GM12874 (cell line): ENCODE results near the gene NBDY.

Experiments used
- TF ChIP-seq, protein P1 (sequence below): IDR thresholded peaks from 2 replicates; pipeline ENCODE4 v1.5.1; 2011; ENCODE audit warnings: low read depth, mild to moderate bottlenecking, control low read depth, low read length, moderate library complexity; ENCODE audit not compliant: insufficient read depth

Gene NBDY

DNA sequence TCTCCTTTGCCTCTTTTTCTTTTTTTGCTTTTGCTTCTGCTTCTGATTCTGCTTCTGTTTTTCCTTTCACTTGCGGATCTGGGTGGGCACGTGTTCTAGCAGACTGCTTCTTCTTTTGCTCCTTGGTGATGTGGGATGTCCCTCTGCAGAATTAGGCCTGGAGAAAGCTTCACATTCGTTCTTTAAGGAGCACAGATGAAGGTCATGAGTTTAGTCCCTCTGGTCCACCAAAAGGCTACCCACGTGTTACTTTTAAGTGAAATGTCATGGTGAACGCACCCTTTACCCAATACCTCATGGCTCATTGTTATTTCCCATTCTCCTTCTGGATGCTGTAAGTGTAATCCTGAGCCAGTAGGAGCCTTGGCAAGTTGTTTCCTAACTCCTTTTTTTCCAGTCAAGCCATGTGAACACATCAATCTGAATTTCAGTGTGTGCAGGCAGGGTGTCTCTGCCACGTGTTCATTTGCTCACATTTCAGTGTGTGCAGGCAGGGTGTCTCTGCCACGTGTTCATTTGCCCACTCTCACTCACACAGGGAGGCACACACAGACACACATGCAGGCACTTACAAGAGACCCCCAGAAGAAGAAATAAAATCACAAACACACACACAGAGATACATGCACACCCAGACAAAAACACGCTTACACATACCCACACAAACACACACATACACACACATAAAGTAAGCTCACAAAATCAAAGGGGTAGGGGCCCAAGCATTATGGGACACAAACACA is 36.9 kb downstream of the NBDY start:
- TF ChIP-seq, protein P1, sequence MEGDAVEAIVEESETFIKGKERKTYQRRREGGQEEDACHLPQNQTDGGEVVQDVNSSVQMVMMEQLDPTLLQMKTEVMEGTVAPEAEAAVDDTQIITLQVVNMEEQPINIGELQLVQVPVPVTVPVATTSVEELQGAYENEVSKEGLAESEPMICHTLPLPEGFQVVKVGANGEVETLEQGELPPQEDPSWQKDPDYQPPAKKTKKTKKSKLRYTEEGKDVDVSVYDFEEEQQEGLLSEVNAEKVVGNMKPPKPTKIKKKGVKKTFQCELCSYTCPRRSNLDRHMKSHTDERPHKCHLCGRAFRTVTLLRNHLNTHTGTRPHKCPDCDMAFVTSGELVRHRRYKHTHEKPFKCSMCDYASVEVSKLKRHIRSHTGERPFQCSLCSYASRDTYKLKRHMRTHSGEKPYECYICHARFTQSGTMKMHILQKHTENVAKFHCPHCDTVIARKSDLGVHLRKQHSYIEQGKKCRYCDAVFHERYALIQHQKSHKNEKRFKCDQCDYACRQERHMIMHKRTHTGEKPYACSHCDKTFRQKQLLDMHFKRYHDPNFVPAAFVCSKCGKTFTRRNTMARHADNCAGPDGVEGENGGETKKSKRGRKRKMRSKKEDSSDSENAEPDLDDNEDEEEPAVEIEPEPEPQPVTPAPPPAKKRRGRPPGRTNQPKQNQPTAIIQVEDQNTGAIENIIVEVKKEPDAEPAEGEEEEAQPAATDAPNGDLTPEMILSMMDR, result no peak

DNA sequence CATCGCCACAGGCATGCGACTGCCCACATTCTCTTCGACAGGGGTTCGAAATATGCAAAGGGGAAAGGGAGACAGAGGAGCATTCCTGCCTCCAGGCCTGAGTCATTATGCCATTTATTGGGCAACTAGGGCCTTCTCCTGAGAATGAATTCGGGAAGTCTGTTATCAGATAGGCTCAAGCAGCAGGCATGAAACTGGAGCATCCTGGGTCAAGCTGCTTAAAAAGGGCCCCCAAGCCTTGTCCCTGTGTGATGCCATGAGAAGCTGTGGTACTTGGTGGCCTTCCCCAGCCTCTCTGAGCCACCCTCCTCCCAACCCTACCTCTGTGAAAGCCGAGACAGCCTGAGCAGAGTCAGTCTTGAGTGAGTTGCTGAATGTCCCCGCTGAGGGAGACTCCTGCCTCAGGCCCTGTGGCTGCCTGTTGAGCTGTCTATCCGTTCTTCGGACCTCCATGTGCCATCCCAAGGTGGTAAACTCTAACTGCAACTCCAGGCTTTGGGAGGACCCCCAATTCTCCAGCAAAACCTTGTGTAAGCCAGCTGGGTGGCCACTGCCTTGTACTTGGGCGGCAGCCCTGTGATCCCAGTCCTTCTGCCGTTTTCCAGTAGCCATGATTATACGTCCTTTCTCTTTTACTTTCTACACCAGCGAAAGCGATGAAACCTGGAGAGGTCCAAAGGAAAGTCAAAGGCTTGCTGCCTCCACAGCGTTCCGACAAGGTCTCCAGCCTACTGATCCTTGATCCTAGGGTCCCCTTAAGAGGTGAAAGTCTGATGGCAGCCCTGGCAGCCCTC is 37.7 kb downstream of the NBDY start:
- TF ChIP-seq, protein P1, result no peak

DNA sequence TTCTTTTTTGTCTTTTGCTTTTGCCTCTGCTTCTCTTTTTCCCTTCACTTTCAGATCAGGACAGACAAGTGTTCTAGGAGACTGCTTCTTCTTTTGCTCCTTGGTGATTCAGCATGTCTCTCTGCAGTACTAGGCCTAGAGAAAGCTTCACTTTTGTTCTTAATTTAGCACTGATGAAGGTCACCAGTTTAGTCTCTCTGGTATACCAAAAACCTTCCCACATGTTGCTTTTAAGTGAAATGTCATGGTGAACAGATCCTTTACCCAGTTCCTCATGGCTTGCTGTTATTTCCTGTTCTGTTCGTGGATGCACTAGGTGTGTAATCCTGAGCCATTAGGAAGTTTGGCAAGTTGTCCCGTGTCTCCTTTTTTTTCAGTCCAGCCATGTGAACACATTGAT is 53.3 kb downstream of the NBDY start:
- TF ChIP-seq, protein P1, result no peak

DNA sequence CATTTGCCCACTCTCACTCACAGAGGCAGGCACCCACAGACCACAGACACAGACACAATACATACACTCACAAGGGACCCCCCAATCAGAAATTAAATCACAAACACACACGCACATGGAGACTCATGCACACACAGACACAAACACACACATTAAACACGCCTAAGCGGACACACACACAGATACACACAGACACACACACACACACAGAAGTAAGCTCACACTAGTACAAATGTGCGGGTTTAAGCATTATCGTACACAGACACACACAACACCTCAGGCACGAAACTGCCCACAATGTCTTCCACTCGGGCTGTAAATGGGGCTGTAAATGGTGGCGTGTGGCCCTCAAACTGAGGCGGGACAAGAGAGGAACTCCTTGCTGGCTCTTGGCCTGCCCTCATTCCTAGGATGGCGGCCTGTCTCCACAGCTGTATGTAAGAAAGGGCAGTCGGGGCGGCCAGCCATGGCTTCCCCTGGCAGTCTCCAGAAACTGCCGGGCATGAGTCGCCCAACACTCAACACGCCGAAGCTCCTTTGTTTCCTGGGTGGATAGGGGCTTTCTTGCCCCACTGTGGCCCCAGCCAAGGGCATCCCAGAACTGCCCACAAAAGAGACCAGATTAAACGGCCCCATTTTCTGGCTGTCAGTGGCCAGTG is 53.9 kb downstream of the NBDY start:
- TF ChIP-seq, protein P1, result no peak

DNA sequence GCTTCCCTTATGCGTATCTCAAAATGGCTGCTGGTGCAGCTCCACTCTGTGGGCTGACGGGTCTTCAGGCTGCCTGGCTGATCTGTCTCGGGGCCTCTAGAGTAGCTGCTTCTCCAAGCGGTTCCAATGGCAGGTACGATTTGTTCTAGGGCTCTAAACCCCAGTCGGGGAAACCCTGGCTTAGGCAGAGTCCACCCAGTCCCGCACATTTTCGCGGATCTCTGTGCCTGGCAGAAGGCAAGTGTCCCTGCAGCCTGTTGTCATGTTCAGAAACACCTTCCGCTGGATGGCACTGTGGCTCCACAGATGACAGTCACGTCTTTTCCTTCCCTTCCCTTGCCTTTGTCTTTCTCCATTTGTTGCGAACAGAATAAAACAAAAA is 54.4 kb downstream of the NBDY start:
- TF ChIP-seq, protein P1, result no peak

DNA sequence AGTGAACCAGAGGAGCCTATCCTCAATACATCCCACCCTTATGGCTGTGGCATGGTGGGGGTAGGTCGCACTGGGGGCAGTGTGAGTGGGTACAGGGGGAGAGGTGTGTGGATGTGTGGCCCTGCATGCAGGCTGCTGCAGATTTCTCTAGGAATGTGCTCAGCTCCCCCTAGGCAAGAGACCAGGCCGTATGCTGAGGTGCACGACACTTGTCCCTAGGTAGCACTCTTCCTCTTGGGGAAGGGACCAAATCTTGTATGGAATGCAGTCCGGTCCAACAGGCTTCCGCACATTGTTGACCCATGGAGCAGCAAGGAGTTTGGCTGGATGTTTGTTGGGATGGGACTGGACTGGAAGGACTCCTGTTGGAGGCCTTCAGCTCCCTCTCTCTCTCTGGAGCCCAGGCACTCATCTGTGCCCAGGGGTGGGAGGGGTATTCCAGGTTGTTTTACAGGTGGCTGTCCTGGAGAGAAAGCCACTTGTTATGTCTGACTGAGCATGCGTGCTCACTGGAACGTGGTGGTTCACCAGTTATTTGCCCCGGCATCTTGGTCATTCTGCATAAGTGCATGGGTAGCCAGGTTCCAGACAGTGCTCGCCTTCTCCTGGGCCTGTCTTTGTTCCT is 55.1 kb downstream of the NBDY start:
- TF ChIP-seq, protein P1, result no peak

DNA sequence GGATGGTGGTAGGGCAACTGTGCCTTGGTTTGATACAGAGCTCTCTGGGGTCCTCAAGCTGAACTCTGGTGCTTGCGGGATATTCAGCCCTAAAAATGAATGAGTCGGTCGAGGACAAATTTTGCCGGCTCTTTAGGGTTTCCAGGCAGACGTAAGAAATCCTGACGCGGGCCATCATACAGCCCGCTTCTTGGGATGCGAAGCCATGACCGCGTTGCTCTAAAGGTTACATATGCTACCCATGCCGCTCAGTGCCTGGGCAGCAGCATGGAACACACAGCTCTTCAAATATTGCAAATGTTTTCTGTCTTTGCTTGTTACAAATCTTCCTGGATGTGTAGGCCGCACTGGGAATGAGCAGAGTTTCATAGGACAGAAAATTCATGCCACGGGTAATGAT is 55.6 kb downstream of the NBDY start:
- TF ChIP-seq, protein P1, result no peak
